HepG2 (cell line): Measurements from ENCODE around the gene ATP2B2. TPM values are rescaled to one million over a fixed set of nuclear protein-coding genes. Genes with fewer than 3 reads are reported as not detected.
A peak's percentile ranks its signal among the peaks of the same experiment; 100 is the strongest.

Source experiments
- CENPT ChIP-seq: sonication (generic); formaldehyde crosslinking; IDR thresholded peaks from 2 replicates; pipeline ENCODE4 v1.8.0; 2022; ENCODE audit warnings: low read depth, mild to moderate bottlenecking, moderate library complexity, missing genetic modification reagents
- CREM ChIP-seq, 2 experiments: sonication (generic) in 1 of 2; formaldehyde crosslinking in 1 of 2; IDR thresholded peaks; 2 replicates each; pipeline versions ENCODE4 v1.4.0 to v1.6.1; 2016 to 2020; ENCODE audit warnings: antibody characterized with exemption in 1 of 2, mild to moderate bottlenecking in 1 of 2, missing genetic modification reagents in 1 of 2
- ELF3 ChIP-seq: IDR thresholded peaks from 2 replicates; pipeline ENCODE4 v1.6.1; 2016; ENCODE audit warnings: missing genetic modification reagents, missing compliant biosample characterization
- KLF12 ChIP-seq: sonication (generic); formaldehyde crosslinking; IDR thresholded peaks from 2 replicates; pipeline ENCODE4 v1.4.0; 2020; ENCODE audit warnings: missing genetic modification reagents, borderline replicate concordance
- NR3C1 ChIP-seq: sonication (generic); formaldehyde crosslinking; IDR thresholded peaks from 2 replicates; pipeline ENCODE4 v1.4.0; 2020; ENCODE audit warnings: missing genetic modification reagents
- PITX1 ChIP-seq: sonication (generic); formaldehyde crosslinking; IDR thresholded peaks from 2 replicates; pipeline ENCODE4 v1.5.1; 2020; ENCODE audit warnings: mild to moderate bottlenecking, missing genetic modification reagents
- RNF219 ChIP-seq: sonication (generic); formaldehyde crosslinking; IDR thresholded peaks from 2 replicates; pipeline ENCODE4 v1.5.0; 2020; ENCODE audit warnings: mild to moderate bottlenecking, missing genetic modification reagents
- SNAI1 ChIP-seq: sonication (generic); formaldehyde crosslinking; IDR thresholded peaks from 2 replicates; pipeline ENCODE4 v1.5.0; 2020; ENCODE audit warnings: mild to moderate bottlenecking, missing genetic modification reagents, borderline replicate concordance
- YEATS2 ChIP-seq: sonication (generic); formaldehyde crosslinking; IDR thresholded peaks from 2 replicates; pipeline ENCODE4 v1.4.0; 2020; ENCODE audit warnings: missing genetic modification reagents, borderline replicate concordance
- ZBTB44 ChIP-seq: sonication (generic); formaldehyde crosslinking; IDR thresholded peaks from 2 replicates; pipeline ENCODE4 v1.4.0; 2020; ENCODE audit warnings: missing genetic modification reagents
- ZNF33B ChIP-seq: sonication (generic); formaldehyde crosslinking; IDR thresholded peaks from 2 replicates; pipeline ENCODE4 v1.5.1; 2020; ENCODE audit warnings: mild to moderate bottlenecking, missing genetic modification reagents
- ZNF670 ChIP-seq: sonication (generic); formaldehyde crosslinking; IDR thresholded peaks from 2 replicates; pipeline ENCODE4 v1.8.0; 2022; ENCODE audit warnings: mild to moderate bottlenecking, missing genetic modification reagents, borderline replicate concordance
- polyA plus RNA-seq, 8 experiments: library from polyadenylated mRNA; depleted of rRNA in 3 of 8; stranded (reverse) in 7 of 8; unstranded in 1 of 8; fragments of >200 nt; fragmentation: Illumina TruSeq in 4 of 8; extraction: Trizol in 4 of 8; gene quantifications; 2 replicates each; pipeline versions ENCODE4 v1.2.1 to v1.2.3, GENCODE V29; 2011 to 2016; ENCODE audit warnings: low read depth in 4 of 8, missing spikeins in 1 of 8, mixed read lengths in 1 of 8; ENCODE audit not compliant: insufficient read depth in 1 of 8
- total RNA-seq, 5 experiments: library from RNA; depleted of rRNA; stranded (reverse); fragments of >200 nt; fragmentation: Illumina TruSeq; extraction: Trizol; gene quantifications; 2 replicates each; pipeline ENCODE4 v1.2.3, GENCODE V29; 2016; ENCODE audit warnings: low read depth in 1 of 5
- TF ChIP-seq, protein P1 (sequence below): sonication (generic); formaldehyde crosslinking; conservative IDR thresholded peaks from 2 replicates; pipeline ENCODE4 v1.4.0; 2020; ENCODE audit warnings: missing genetic modification reagents
- TF ChIP-seq, protein P2 (sequence below): sonication (generic); formaldehyde crosslinking; IDR thresholded peaks from 2 replicates; pipeline ENCODE4 v1.5.0; 2020; ENCODE audit warnings: missing genetic modification reagents
- TF ChIP-seq, protein P3 (sequence below): sonication (generic); formaldehyde crosslinking; IDR thresholded peaks from 2 replicates; pipeline ENCODE4 v1.5.1; 2020; ENCODE audit warnings: missing genetic modification reagents, mild to moderate bottlenecking, borderline replicate concordance
- TF ChIP-seq, protein P4 (sequence below): sonication (generic); formaldehyde crosslinking; IDR thresholded peaks from 2 replicates; pipeline ENCODE4 v1.4.0; 2020; ENCODE audit warnings: low read depth, missing genetic modification reagents

Gene ATP2B2
- total and polyA plus RNA-seq, 2 of the 13 experiments (the other 11 are each of a cell fraction or from before 2014, with no cell fraction given) = 1.5 to 2.3 TPM

DNA sequence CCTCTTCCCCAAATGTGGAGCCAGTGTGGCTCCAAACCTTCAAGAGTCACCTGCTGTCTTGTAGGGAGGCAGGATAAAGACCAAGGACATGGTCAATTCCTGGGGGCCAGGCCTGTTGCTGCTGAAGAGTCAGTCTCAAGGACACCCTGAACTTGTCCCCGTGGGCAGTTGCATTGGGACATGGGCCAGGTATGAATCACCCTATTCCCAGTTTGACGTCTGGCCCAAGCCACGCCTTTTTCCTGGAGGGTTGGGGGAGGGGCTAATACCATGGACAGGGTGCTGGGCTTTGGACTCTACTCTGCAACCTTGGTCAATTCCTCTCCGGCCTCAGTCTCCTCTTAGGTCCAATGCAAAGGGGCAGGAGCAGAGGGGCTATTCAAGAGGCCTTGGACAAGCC is 10.4 kb downstream of the ATP2B2 start (continued):
- TF ChIP-seq, protein P1, sequence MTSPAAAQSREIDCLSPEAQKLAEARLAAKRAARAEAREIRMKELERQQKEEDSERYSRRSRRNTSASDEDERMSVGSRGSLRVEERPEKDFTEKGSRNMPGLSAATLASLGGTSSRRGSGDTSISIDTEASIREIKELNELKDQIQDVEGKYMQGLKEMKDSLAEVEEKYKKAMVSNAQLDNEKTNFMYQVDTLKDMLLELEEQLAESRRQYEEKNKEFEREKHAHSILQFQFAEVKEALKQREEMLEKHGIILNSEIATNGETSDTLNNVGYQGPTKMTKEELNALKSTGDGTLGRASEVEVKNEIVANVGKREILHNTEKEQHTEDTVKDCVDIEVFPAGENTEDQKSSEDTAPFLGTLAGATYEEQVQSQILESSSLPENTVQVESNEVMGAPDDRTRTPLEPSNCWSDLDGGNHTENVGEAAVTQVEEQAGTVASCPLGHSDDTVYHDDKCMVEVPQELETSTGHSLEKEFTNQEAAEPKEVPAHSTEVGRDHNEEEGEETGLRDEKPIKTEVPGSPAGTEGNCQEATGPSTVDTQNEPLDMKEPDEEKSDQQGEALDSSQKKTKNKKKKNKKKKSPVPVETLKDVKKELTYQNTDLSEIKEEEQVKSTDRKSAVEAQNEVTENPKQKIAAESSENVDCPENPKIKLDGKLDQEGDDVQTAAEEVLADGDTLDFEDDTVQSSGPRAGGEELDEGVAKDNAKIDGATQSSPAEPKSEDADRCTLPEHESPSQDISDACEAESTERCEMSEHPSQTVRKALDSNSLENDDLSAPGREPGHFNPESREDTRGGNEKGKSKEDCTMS (CRISPR knock-in tag) = no peak
- no peak for TF ChIP-seq YEATS2
- no peak for TF ChIP-seq CENPT (CRISPR knock-in tag)
- TF ChIP-seq, protein P2, sequence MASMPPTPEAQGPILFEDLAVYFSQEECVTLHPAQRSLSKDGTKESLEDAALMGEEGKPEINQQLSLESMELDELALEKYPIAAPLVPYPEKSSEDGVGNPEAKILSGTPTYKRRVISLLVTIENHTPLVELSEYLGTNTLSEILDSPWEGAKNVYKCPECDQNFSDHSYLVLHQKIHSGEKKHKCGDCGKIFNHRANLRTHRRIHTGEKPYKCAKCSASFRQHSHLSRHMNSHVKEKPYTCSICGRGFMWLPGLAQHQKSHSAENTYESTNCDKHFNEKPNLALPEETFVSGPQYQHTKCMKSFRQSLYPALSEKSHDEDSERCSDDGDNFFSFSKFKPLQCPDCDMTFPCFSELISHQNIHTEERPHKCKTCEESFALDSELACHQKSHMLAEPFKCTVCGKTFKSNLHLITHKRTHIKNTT (CRISPR knock-in tag) = no peak
- no peak for TF ChIP-seq RNF219 (CRISPR knock-in tag)
- TF ChIP-seq ZNF33B (CRISPR knock-in tag) = no peak
- TF ChIP-seq ZNF670 = no peak
- TF ChIP-seq KLF12 = no peak
- TF ChIP-seq NR3C1 (CRISPR knock-in tag) = no peak
- TF ChIP-seq SNAI1 = no peak
- peak; percentile 45; the same call in 1 of the 2 replicates for TF ChIP-seq ELF3
- TF ChIP-seq CREM (IDR thresholded peaks at IDR 0.05) = peak; percentile 23; the same call in 1 of the 2 replicates
- no peak for TF ChIP-seq CREM (CRISPR knock-in tag; IDR thresholded peaks at IDR 0.05)
- no peak for TF ChIP-seq ZBTB44 (CRISPR knock-in tag)
- 0 out of 2 replicates have a peak, but pooled peaks have one; percentile 22 for TF ChIP-seq PITX1 (CRISPR knock-in tag)
- TF ChIP-seq, protein P3, sequence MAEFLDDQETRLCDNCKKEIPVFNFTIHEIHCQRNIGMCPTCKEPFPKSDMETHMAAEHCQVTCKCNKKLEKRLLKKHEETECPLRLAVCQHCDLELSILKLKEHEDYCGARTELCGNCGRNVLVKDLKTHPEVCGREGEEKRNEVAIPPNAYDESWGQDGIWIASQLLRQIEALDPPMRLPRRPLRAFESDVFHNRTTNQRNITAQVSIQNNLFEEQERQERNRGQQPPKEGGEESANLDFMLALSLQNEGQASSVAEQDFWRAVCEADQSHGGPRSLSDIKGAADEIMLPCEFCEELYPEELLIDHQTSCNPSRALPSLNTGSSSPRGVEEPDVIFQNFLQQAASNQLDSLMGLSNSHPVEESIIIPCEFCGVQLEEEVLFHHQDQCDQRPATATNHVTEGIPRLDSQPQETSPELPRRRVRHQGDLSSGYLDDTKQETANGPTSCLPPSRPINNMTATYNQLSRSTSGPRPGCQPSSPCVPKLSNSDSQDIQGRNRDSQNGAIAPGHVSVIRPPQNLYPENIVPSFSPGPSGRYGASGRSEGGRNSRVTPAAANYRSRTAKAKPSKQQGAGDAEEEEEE = no peak
- TF ChIP-seq, protein P4, sequence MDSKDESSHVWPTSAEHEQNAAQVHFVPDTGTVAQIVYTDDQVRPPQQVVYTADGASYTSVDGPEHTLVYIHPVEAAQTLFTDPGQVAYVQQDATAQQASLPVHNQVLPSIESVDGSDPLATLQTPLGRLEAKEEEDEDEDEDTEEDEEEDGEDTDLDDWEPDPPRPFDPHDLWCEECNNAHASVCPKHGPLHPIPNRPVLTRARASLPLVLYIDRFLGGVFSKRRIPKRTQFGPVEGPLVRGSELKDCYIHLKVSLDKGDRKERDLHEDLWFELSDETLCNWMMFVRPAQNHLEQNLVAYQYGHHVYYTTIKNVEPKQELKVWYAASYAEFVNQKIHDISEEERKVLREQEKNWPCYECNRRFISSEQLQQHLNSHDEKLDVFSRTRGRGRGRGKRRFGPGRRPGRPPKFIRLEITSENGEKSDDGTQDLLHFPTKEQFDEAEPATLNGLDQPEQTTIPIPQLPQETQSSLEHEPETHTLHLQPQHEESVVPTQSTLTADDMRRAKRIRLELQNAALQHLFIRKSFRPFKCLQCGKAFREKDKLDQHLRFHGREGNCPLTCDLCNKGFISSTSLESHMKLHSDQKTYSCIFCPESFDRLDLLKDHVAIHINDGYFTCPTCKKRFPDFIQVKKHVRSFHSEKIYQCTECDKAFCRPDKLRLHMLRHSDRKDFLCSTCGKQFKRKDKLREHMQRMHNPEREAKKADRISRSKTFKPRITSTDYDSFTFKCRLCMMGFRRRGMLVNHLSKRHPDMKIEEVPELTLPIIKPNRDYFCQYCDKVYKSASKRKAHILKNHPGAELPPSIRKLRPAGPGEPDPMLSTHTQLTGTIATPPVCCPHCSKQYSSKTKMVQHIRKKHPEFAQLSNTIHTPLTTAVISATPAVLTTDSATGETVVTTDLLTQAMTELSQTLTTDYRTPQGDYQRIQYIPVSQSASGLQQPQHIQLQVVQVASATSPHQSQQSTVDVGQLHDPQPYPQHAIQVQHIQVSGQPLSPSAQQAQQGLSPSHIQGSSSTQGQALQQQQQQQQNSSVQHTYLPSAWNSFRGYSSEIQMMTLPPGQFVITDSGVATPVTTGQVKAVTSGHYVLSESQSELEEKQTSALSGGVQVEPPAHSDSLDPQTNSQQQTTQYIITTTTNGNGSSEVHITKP (CRISPR knock-in tag) = no peak; the same call in 1 of the 2 replicates
